Esophagus muscularis mucosa (tissue), 3 donors: ENCODE results near the gene COL2A1.

Experiments
- CTCF ChIP-seq, 3 experiments: fragments of 200-600 bp in 2 of 3; fragments of 450-650 bp in 1 of 3; sonication (generic) in 2 of 3; IDR thresholded peaks; one replicate each; pipeline ENCODE4 v1.5.1; 2017 to 2019; ENCODE audit warnings: antibody characterized with exemption in 3 of 3, mild to moderate bottlenecking in 2 of 3, moderate library complexity in 1 of 3
- POLR2A ChIP-seq: fragments of 450-650 bp; IDR thresholded peaks from one replicate; pipeline ENCODE4 v1.6.1; 2017; ENCODE audit warnings: antibody characterized with exemption, moderate library complexity, mild to moderate bottlenecking, low read depth
- POLR2AphosphoS5 ChIP-seq, 2 donors: sonication (generic); formaldehyde crosslinking; IDR thresholded peaks; one replicate each; pipeline ENCODE4 v1.6.1; 2017; ENCODE audit warnings: antibody characterized with exemption in 2 of 2

- TF ChIP-seq POLR2AphosphoS5 (IDR thresholded peaks at IDR 0.05) (no peak), CTCF (IDR thresholded peaks at IDR 0.05) (no peak), POLR2A (no peak)
These were observed 59.5 kb downstream of the COL2A1 start for GRCh38 chr12:47944685-47945340.
